ENCODE data around the gene KIF21A.
A peak's percentile ranks its signal among the peaks of the same experiment; 100 is the strongest.
"Not testable (repeated sequence)": the region's sequence is repeated elsewhere in the genome, so short reads cannot be mapped to it uniquely, and the experiment has no call there.

KIF21A gene

GRCh38 chr12:39443081-39443928 is at the start of gene KIF21A:
Gene KIF21A (minus strand): TSS chr12:39443120. CDS start chr12:39442970, 150 bp downstream.
- DNase-seq: peak; percentile 87

DNA sequence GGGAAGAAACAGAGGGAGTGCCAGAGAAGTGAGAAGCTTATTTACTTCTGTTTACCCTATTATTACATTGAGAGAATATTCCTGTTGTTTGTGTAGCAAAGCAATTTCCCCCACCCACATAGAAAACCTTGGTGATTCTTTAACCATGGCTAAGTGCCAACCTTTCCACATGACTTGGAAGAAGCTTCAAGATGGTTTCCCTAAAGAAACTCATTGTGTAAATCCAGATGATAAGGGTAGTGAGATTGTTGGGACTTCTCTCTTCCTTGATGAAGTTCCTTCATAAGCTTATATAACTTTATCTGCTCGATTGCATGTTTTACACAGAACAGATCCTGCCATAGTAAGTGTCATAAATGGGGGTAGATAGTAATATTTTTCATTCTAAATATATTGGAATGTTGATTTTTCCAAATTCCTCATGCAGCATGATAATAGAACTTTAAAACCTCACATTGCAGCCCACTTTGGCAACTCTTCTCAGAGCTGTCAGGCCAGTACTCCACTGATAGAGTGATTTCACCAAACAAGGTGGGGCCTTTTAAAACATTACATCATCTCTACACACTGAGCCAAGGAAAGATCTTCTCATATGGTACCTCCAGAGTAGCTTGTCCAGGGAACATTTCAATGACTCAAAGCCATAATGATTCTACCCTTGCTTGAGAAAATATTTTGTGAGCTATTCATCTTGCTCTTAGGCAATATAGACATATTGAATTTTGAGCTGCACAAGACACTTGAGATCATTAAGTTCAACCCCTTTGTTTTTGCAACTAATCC is 47.8 kb upstream of the KIF21A start:
- no peak for DNase-seq

DNA sequence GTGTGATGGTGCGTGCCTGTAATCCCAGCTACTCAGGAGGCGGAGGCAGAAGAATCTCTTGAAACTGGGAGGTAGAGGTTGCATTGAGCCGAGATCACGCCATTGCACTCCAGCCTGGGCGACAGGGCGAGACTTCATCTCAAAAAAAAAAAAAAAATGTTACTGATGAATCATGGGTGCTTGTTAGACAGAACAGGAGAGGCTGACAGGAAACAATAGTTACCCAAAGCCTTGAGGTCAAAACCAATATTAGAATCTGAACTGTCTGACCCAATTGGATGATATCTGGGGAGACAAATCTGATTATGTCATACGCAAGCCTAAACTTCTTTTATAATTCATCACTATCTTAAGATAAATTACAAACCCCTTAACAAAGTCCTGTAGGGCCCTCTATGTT is 40.7 kb upstream of the KIF21A start:
- no peak for DNase-seq

GRCh38 chr12:39483042-39483441 is 40.1 kb upstream of the KIF21A start:
- DNase-seq: no peak

DNA sequence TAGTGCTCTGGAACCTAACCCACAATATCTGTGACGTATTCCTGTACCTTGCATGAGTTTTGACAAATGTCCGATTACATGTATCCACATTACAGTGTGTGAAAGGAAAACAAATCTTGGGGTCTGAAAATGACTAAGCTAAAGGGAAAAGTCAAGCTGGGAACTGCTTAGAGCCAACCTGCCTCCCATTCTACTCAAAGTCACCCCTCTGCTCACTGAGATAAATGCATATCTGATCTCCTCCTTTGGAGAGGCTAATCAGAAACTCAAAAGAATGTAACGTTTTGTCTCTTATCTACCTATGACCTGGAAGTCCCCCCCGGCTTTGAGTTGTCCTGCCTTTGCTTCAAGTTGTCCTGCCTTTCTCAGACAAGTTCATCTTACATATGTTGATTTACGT is 34.0 kb upstream of the KIF21A start:
- no peak for DNase-seq

DNA sequence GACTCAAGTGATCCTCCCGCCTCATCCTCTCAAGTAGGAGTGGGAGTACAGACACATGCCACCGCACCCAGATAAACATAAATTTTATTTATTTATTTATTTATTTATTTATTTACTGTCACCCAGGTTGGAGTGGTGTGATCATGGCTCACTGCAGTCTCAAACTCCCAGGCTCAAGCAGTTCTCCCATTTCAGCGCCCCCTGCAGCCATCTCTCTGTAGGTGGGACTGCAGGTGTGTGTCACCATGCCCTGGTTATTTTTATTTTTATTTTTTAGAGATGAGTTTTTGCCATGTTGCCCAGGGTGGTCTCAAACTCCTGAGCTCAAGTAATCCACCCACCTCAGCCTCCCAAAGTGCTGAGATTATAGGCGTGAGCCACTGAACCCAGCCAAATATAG is 33.2 kb upstream of the KIF21A start:
- DNase-seq: no peak

DNA sequence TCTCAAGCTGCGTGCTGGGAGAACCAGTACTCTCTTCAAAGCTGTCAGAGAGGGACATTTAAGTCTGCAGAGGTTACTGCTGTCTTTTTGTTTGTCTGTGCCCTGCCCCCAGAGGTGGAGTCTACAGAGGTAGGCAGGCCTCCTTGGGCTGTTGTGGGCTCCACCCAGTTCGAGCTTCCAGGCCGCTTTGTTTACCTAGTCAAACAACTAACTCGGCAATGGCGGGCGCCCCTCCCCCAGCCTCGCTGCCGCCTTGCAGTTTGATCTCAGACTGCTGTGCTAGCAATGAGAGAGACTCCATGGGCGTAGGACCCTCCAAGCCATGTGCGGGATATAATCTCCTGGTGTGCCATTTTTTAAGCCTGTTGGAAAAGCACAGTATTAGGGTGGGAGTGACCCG is 32.2 kb upstream of the KIF21A start:
- not testable (repeated sequence) for DNase-seq

DNA sequence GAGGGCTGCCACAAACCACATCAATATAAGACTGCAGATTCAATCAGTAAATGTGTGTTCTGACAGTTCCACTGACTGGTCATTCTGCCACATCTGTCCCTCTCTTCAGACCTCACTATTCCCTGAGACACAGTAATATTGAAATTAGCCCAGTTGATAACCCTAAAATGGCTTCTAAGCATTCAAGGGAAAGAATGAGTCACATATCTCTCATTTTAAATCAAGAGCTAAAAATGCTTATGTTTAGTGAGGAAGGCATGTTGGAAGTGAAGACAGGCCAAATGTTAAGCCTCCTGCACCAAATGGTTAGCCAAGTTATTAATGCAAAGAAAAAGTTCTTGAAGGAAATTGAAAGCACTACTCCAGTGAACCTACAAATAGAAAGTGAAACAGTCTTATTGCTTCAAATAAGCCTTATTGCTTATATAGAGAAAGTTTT is 24.5 kb upstream of the KIF21A start:
- DNase-seq: no peak

DNA sequence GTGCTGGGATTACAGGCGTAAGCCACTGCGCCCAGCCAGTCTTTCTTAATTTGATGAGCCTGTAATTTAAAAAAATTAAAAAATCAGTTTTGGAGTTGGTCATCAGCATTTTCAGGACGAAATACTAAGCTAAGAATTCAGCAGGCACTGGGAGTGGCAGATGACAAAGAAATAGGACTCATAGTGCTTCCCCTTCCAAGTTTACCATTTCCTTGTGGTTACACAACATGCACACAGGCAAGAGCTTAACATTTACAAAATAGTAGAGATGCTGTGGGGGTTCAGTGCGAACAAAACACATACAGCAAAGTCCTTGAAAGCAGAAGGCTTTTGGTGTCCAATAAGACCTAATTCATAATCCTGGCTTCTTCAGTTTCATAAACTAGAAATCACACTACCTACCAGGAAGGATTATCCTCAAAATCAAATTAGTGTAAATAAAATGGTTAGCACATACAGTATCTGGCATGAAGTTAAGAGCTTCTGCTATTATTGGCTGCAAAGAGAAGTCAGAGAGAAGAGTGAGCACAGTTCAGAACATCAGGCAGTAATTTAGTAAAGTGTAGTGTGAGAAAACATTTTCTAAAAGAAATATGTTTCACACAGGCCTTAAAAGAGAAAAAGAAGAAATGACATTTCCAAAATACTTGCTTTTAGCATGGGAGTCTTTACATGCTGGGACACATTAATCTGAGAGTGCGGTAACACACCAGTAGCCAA is 22.2 kb upstream of the KIF21A start:
- DNase-seq: no peak

DNA sequence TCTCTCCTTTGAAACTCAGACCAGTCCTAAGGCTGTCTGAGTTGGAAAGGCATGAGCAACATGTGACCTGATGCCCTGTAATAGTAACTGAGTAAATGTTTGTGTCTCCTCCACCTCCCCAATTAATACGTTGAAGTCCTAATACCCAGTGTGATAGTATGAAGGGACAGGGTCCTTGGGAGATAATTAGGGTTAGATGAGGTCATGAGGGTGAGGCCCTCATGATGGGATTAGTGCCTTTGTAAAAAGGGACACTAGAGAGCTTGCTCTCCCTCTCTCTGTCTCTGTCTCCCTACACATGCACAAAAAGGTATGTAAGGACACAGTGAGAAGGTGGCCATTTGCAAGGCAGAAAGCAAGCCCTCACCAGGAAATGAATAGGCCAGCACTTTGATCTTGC is 18.1 kb upstream of the KIF21A start:
- DNase-seq: no peak

DNA sequence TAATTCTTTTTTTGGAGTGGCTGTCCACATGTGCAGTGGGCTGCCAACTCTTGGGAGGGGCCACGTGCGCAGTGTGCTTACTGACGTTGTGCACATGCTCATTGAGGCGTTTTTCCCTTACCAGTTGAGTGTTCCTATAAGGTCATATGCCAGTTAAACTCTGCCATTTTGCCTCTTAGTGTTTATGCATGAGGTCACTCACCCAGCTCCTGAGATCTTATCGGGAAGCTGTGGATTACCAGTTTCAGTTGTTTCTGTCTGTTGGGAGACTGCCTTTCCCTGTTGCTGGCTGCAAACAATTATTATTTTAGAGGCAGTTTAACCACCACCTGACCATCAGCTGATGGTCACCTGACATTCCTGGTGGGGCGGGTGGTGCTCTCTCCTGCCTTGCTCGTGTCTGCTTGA is 16.1 kb upstream of the KIF21A start:
- no peak for DNase-seq

DNA sequence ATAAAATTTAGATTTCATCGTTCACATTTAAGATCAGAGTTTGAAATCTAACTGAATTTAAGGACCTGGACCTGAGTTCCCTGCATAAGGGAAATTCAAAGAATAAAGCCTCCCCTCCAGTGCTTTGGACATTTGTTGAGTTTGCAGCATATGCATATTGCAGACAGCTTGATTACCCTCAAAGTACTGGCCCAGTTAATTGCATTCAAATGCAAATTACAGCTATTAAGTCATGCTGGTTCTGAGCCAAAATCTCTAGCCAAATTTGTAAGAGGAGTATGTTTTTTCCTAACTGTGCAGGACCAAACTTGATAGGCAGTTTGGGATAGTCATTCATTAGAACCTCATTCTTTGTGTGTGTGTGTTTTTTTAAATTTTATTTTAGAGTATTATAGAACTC is 9.1 kb upstream of the KIF21A start:
- no peak for DNase-seq

- DNase-seq: no peak
Measured at GRCh38 chr12:39448038-39448437, 5.1 kb upstream of the KIF21A start.

- no peak for DNase-seq
Measured at GRCh38 chr12:39443929-39444209, 949 bp upstream of the KIF21A start.

DNA sequence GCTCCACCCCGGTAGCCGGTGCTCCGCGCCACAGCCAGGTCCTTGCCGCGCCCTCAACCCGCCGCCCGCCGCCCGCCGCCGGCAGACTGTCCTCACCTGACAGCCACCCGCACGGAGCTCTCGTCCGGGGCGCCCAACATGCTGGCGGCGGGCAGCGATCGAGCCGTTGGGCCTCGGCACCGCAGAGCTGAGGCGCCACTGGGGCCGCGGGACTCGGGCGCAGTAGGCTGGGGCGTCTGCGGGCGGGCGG is 164 bp downstream of the KIF21A start:
- DNase-seq: no peak

DNA sequence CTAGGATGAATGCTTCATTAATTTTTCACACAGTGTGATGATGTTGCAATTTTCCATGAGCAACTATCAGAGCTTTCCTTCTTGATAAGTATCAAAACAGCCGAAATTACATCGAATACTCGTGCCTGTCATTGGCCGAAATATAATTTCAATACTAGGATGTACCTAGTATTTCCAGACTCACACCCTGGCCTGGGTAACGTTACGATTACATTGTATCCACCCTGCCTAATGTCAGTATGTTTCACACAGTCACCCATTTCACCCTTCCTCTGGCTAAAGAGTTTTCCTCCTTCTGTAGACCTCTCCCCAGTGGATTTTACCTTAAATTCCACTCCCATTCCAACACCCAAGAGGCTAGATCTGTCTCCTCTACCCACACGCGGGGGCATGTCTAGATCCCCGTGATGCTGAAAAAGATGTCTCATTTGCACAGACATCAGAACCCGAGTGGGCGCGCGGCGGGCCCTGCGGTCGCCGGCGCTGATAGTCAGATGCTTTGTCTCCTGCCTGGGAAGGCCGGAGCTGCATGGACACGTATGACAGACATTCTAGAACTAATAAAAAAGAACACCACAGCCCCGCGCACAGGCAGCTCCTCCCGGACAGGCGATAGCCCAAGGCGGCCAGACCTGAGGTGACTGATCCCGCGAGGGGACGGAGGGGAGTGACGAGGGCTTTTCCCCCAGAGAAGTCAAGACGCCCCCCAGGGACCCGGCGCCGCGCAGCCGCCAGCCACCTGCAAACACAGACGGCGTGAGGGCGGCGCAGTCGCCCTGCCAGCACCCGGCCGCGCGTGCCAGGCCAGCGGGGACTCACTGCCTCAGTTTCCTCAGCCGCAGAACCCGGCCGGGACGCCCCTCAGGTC is 723 bp downstream of the KIF21A start:
- DNase-seq: peak; percentile 45

DNA sequence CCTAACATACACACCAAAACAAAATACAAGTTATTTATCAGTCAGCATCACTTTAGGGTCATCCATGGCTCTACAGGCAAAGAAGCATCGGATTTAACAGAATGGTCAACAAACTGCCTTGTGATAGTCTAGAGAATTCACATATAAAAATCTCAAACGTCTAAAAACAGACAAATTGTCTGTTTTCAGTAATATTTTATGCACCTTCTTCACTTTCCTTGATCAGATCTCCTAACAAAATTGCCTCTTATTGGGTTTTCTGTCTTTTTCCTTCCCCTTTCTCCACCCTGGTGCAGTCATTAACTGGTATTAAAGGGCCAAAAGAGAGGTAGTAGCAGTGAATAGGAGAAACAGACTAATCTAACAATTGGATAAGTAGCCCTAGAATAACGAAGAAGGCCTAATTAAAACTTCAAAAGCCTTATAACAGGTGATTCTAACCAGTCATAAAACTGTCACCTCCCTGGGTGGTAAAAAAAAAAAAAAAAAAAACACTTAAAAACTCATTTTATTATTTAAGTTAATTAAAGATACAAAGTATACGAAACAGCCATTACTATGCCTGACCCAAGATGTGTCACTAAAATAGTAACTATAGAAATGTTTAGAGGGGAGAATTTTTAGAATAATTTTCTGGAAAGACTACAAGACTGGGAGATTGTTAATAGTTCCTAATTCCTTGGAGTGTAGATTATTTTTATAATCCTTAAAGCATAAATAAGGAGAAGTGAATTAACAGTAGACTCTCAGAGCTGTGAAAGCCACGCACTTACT is 1.5 kb downstream of the KIF21A start:
- DNase-seq: no peak

- no peak for DNase-seq
Measured at GRCh38 chr12:39440781-39441180, 2.1 kb downstream of the KIF21A start.

- DNase-seq: no peak
Measured at GRCh38 chr12:39440101-39440500, 2.8 kb downstream of the KIF21A start.

GRCh38 chr12:39435531-39435930 is 7.4 kb downstream of the KIF21A start:
- no peak for DNase-seq

- DNase-seq: no peak
Measured at GRCh38 chr12:39431797-39432196, 11.1 kb downstream of the KIF21A start.

Data from femur (tissue), 1 donor.